Esophagus squamous epithelium (tissue), 5 donors: ENCODE results near the gene CDKL4. TPM values are rescaled to one million over a fixed set of nuclear protein-coding genes. Genes with fewer than 3 reads are reported as not detected.

Experiments
- DNase-seq: peaks from one replicate; lab custom pipeline; 2025; lab: John Stamatoyannopoulos, UW
- H3K27ac ChIP-seq, 4 donors: fragments of 200-600 bp; sonication (generic); one replicate each; pipeline ENCODE4 v1.5.1; 2016 to 2019; ENCODE audit warnings: mild to moderate bottlenecking in 1 of 4
- H3K27me3 ChIP-seq, 4 donors: fragments of 200-600 bp; sonication (generic); 1 replicate in 3 of 4; 2 replicates in 1 of 4; pipeline versions ENCODE4 v1.5.1 to v1.6.0; 2017 to 2021; ENCODE audit warnings: antibody characterized with exemption in 1 of 4
- H3K36me3 ChIP-seq, 3 donors: fragments of 200-600 bp; sonication (generic); one replicate each; pipeline ENCODE4 v1.5.1; 2016 to 2019
- H3K4me1 ChIP-seq, 3 donors: fragments of 200-600 bp; sonication (generic); one replicate each; pipeline ENCODE4 v1.5.1; 2017 to 2019
- H3K4me3 ChIP-seq, 4 donors: fragments of 200-600 bp; sonication (generic); 1 replicate in 3 of 4; 2 replicates in 1 of 4; pipeline ENCODE4 v1.5.1; 2016 to 2019; ENCODE audit warnings: mild to moderate bottlenecking in 2 of 4, moderate library complexity in 1 of 4
- H3K9me3 ChIP-seq, 3 donors: fragments of 200-600 bp; sonication (generic); one replicate each; pipeline ENCODE4 v1.5.1; 2016 to 2019
- CTCF ChIP-seq, 6 experiments: fragments of 450-650 bp in 4 of 6; fragments of 200-600 bp in 2 of 6; sonication (generic) in 2 of 6; IDR thresholded peaks; one replicate each; pipeline ENCODE4 v1.5.1; 2016 to 2019; ENCODE audit warnings: antibody characterized with exemption in 6 of 6, mild to moderate bottlenecking in 4 of 6, moderate library complexity in 4 of 6
- POLR2A ChIP-seq, 4 donors: fragments of 450-650 bp; IDR thresholded peaks; one replicate each; pipeline ENCODE4 v1.6.1; 2017; ENCODE audit warnings: antibody characterized with exemption in 4 of 4, mild to moderate bottlenecking in 4 of 4, moderate library complexity in 3 of 4
- whole genome bisulfite sequencing, 2 donors: methylation state at CpG; one replicate each; pipeline ENCODE4 v1.1.5; 2018; 5-methylcytosine and 5-hydroxymethylcytosine counted together
- intact Hi-C: fragments of 100-400 bp; cut with DNase I; formaldehyde crosslinking; loops from one replicate; pipeline ENCODE4 v1.15.0; 2022
- total RNA-seq, 4 donors: library from RNA; depleted of rRNA; stranded (reverse); fragments of >200 nt; gene quantifications; one replicate each; pipeline ENCODE4 v1.1.0, GENCODE V29; 2016
- donor health status: DM: yes; HTN: yes; CAD: no.

CDKL4 gene
- total RNA-seq, 4 donors from 2014 or later: 0.38 TPM; not detected in 3

- H3K4me1 ChIP-seq: no peaks in the 10 kb centered on the region
- H3K4me3 ChIP-seq: no peak overlapping the region
- no peaks in the 10 kb centered on the region for H3K9me3 ChIP-seq
- TF ChIP-seq POLR2A (IDR thresholded peaks at IDR 0.05) (no peak), CTCF (IDR thresholded peaks at IDR 0.05) (no peak)
- no peaks in the 10 kb centered on the region for H3K27me3 ChIP-seq
- intact Hi-C loops: no loop called here
- no peaks in the 10 kb centered on the region for H3K36me3 ChIP-seq
- 85 to 90% methylated on average over 3 of the region's 3 CpGs for WGBS, 2 donors
- H3K27ac ChIP-seq: no peak overlapping the region
- DNase-seq: no peak
These were observed 88.8 kb downstream of the CDKL4 start for GRCh38 chr2:39154944-39155343.

GRCh38 chr2:39153312-39153711 lies 90.5 kb downstream of the CDKL4 start:
- no peaks in the 10 kb centered on the region for H3K4me1 ChIP-seq
- no peaks in the 10 kb centered on the region for H3K9me3 ChIP-seq
- TF ChIP-seq CTCF (IDR thresholded peaks at IDR 0.05) (no peak), POLR2A (IDR thresholded peaks at IDR 0.05) (no peak)
- no peaks in the 10 kb centered on the region for H3K36me3 ChIP-seq
- H3K27ac ChIP-seq: no peak overlapping the region
- no peak for DNase-seq
- 76 to 87% methylated on average over 1 of the region's 1 CpG for WGBS, 2 donors
- H3K4me3 ChIP-seq: no peak overlapping the region
- intact Hi-C loops: no loop called here
- H3K27me3 ChIP-seq: no peaks in the 10 kb centered on the region

DNA sequence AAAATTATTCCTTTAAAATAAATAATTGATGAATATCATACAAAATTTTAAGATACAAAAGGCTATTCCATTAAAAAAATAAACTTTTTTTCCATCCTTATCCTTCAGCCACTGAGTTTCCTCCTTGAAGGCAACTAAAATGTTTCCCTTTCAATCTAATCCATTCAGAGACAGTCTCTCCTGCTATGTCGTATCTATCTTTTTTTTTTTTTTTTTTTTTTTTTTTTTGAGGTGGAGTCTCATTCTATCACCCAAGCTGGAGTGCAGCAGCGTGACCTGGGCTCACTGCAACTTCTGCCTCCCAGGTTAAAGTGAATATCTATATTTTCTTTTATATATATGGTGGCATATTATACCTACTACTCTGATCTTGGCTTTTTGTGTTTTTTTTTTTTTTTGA lies 91.3 kb downstream of the CDKL4 start:
- DNase-seq: no peak
- intact Hi-C loops: no loop called here
- H3K4me1 ChIP-seq: no peaks in the 10 kb centered on the region
- TF ChIP-seq POLR2A (IDR thresholded peaks at IDR 0.05) (no peak), CTCF (IDR thresholded peaks at IDR 0.05) (no peak)
- H3K4me3 ChIP-seq: no peak overlapping the region
- WGBS, 2 donors: 63 to 78% methylated on average over 2 of the region's 2 CpGs
- no peaks in the 10 kb centered on the region for H3K36me3 ChIP-seq
- no peaks in the 10 kb centered on the region for H3K9me3 ChIP-seq
- no peaks in the 10 kb centered on the region for H3K27me3 ChIP-seq
- H3K27ac ChIP-seq: no peak overlapping the region

DNA sequence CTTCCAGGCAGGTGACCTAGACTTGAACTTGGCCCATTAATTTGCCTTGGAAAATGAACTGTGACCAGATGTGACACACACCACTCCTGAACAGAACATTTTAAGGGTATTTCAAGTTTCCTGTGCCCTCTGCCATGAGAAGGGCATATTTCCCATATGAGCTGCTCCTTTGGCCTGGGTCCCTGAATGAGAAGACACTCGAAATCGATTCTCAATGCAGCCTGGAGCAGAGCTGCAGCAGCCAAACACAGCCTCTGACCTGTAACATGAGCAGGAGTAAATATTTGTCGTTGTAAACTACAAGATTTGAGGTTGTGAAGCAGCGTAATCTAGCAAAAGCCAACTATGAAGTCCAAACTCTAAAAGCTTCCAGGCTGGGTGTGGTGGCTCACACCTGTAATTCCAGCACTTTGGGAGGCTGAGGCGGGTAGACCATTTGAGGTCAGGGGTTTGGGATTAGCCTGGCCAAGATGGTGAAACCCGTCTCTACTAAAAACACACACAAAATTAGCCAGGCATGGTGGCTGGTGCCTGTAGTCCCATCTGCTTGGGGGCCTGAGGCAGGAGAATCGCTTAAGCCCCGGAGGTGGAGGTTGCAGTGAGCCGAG lies 92.8 kb downstream of the CDKL4 start:
- H3K4me1 ChIP-seq: no peaks in the 10 kb centered on the region
- no peak for DNase-seq
- no peak for TF ChIP-seq POLR2A (IDR thresholded peaks at IDR 0.05)
- no peak for TF ChIP-seq CTCF (IDR thresholded peaks at IDR 0.05)
- H3K4me3 ChIP-seq: no peak overlapping the region
- H3K27ac ChIP-seq: no peak overlapping the region
- intact Hi-C loops: no loop called here
- H3K9me3 ChIP-seq: no peaks in the 10 kb centered on the region
- H3K36me3 ChIP-seq: no peaks in the 10 kb centered on the region
- H3K27me3 ChIP-seq: no peaks in the 10 kb centered on the region
- 73 to 76% methylated on average over 6 to 8 of the region's 9 CpGs for WGBS, 2 donors

- 94 to 95% methylated on average over 3 to 6 of the region's 6 CpGs for WGBS, 2 donors
- H3K4me1 ChIP-seq: no peaks in the 10 kb centered on the region
- no peak for DNase-seq
- no peak overlapping the region for H3K4me3 ChIP-seq
- no peak overlapping the region for H3K27ac ChIP-seq
- intact Hi-C loops: no loop called here
- H3K36me3 ChIP-seq: no peaks in the 10 kb centered on the region
- no peak for TF ChIP-seq POLR2A (IDR thresholded peaks at IDR 0.05)
- no peak for TF ChIP-seq CTCF (IDR thresholded peaks at IDR 0.05)
- no peaks in the 10 kb centered on the region for H3K9me3 ChIP-seq
- no peaks in the 10 kb centered on the region for H3K27me3 ChIP-seq
These were observed 93.6 kb downstream of the CDKL4 start for GRCh38 chr2:39150102-39150562.
